ENCODE data around the gene RABIF.
"Not testable (repeated sequence)": the region's sequence is repeated elsewhere in the genome, so short reads cannot be mapped to it uniquely, and the experiment has no call there.

Gene RABIF

GRCh38 chr1:202888531-202889360 is at the start of gene RABIF:
Gene RABIF, minus strand, starts transcription at chr1:202889149. Its CDS starts 51 bp downstream, at chr1:202889098.
- peak; percentile 95 for DNase-seq

DNA sequence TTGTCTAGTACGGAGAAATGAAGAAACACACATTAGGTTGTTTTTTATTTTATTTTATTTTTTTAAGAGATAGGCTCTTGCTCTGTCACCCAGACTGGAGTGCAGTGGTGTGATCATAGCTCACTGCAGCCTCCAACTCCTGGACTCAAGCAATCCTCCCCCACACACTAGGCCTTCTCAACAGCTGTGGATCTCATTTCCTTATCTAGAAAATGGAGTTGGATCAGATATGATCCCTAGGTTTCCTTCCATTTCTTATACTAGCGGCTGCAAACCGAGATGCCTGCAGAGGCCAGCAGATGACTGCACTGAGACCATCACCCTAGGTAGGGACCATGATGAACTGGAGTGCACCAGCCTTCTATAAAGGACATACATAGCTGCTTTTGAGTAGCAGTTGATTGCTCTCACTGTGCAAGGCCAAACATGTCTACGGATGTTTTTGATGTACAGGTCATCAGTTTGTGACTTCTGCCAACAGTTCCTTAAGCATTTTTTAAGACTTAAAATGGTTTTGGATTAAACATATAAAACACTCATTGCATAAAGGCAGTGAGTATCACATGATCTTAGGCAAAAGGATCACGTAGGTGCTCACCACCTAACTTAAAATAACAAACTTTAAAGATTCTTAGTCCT is 49.5 kb upstream of the RABIF start:
- no peak for DNase-seq

DNA sequence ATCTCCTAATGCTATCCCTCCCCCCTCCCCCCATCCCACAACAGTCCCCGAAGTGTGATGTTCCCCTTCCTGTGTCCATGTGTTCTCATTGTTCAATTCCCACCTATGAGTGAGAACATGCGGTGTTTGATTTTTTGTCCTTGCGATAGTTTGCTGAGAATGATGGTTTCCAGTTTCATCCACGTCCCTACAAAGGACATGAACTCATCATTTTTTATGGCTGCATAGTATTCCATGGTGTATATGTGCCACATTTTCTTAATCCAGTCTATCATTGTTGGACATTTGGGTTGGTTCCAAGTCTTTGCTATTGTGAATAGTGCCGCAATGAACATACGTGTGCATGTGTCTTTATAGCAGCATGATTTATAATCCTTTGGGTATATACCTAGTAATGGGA is 47.5 kb upstream of the RABIF start:
- DNase-seq = not testable (repeated sequence)

- DNase-seq = no peak
These were observed 46.9 kb upstream of the RABIF start for GRCh38 chr1:202935844-202936243.

DNA sequence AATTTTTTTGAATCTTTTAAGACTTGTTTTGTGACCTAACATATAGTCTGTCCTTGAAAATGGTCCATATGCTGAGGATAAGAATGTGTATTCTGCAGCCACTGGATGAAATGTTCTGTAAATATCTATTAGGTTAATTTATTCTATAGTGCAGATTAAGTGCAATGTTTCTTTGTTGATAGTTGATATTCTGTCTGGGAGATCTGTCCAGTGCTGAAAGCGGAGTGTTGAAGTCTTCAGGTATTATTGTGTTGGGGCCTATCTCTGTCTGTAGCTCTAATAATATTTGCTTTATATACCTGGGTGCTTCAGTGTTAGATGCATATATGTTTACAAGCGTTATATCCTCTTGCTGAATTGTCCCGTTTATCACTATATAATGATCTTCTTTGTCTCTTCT is 45.8 kb upstream of the RABIF start:
- no peak for DNase-seq

DNA sequence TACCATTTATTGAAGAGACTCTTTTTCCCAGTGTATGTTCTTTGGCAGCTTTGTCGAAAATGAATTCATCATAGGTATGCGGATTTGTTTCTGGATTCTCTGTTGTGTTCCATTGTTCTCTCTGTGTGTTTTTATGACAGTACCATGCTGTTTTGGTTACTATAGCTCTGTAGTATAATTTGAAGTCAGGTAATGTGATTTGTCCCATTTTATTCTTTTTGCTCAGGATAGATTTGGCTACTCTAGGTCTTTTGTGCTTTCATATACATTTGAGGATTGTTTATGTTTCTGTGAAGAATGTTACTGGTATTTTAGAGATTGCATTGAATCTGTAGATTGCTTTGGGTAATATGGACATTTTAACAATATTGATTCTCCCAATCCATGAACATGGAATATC is 43.5 kb upstream of the RABIF start:
- no peak for DNase-seq

DNA sequence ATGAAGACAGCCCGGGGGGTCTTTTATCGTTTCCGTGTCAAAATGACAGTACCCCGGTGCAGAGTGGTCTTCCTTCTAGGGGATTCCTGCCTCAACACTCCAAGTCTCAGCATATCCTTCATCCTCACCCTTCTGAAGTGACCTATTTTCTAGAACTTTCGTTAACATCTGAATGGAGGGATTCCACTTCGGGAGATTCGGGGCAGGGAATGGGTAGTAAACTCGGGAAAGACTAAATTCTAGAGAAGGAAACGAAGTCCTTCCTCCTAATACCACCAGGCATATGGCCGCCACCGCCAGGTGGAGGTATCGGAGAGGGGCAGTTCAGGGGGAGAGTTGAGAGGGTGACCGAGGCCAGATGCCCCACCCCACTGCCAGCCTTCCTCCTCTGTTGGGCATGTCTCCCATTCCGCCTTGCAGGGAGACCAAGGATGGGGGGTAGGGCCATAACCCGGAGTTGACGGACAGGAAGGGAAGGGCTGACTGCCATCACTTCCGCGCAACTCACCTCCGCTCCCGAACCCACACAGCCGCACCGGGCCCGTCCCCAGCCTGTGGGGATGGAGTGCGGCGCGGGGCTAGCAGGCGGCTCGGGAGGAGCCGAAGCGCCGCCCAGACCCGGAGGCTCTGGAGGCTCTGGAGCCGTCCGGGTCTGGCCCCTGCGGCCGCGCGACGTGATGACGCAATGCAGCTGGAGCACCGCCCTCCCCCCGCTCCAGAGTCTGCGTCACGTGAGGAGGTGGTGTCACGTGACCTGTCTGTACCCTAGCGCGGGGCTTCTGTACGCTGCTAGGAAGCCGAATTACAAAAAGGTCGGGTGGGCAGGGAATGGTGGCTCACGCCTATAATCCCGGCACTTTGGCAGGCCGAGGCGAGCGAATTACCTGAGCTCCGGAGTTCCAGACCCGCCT is 37.9 kb upstream of the RABIF start, which contains the start of gene KLHL12:
TSS of gene KLHL12 (minus strand) at position 654 of the 911 bp plus-strand sequence. CDS start 2,072 bp downstream, outside the sequence.
- DNase-seq = peak; percentile 93

GRCh38 chr1:202923533-202923932 is 34.6 kb upstream of the RABIF start:
- DNase-seq = no peak

DNA sequence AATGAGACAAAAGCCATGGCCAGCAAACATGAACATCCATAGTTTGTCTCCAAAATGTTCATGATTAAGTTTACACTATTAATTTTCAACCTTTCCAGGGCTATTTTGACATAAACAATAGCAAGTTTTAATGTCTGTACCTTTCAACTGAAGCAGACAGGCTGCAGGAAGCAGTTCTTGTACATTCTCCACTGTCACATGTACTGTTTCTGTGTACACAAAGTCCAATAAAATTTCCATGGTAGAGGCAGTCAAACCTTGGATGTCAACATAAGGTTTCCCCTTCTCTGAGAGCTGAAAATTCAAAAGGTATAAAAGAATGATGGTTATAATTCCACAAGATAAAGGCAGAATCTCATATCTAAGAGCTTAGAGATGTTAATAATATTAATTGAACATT is 30.7 kb upstream of the RABIF start:
- DNase-seq = no peak

- no peak for DNase-seq
These were observed 26.2 kb upstream of the RABIF start for GRCh38 chr1:202915146-202915545.

- DNase-seq = not testable (repeated sequence)
These were observed 23.5 kb upstream of the RABIF start for GRCh38 chr1:202912476-202912875.

DNA sequence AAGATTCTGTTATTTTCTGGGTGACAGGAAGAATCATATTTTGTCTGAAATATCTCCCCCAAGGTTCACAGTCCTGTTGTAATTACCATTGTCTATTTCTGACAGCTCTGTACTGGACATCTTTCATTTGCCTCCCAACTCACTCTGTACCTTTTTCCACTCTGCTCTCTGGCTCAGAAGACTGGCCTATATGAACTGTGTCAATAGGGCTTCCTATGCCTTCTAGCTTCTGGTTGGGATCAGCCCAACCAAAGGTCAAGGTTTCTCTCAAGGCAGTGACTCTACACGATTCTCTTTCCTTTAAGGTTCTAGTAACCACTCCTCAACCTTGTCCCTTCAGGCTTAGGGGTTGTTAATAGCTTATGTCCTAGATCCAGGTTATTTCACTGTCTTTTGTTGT is 20.5 kb upstream of the RABIF start:
- no peak for DNase-seq

DNA sequence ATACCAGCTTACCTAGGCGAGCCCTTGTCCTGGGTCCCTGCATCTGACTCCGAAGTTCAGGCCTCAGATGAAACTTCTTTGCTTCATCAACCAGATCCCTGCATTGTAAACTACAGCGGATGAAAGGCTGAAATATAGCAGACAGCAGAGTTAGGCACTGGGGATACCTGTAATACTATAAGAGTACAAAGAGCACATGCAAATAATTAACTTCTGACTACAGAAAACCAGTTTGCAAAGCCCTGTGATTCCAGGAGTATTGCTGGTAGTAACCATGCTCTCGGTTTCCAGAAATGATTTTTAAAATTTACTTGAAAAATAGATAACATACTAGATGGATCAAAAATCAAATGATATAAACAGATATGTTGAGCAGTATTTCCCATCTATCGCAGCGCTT is 20.0 kb upstream of the RABIF start:
- DNase-seq = no peak

GRCh38 chr1:202905331-202905730 is 16.4 kb upstream of the RABIF start:
- DNase-seq = no peak

DNA sequence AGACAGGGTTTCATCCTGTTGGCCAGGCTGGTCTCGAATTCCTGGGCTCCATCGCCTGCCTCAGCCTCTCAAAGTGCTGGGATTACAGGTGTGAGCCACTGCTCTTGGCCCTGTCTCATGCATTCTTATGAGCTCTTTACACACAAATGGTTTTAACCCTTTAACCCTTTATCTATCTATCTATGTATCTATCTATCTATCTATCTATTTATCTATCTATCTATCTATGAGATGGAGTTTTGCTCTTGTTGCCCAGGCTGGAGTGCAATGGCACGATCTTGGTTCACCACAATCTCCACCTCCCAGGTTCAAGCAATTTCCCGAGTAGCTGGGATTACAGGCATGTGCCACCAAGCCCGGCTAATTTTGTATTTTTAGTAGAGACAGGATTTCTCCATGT is 14.9 kb upstream of the RABIF start:
- not testable (repeated sequence) for DNase-seq

DNA sequence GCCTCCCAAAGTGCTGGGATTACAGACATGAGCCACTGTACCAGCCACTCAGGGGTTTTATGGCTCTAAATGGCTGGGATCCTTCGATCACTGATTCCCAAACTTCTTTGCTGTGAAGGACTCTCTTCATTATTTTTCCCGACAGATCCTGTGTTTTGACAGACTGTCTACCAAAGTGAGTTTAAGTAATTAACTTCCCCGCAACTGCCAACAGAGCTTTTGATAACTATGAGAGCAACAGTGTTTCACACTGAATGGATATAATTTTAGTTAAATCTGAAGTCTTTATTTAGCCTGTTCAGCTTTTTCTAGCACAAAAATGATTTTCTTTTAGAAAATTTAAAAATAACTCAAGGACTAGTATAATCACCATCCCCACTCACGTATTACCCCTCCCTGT is 12.6 kb upstream of the RABIF start:
- DNase-seq = no peak

DNA sequence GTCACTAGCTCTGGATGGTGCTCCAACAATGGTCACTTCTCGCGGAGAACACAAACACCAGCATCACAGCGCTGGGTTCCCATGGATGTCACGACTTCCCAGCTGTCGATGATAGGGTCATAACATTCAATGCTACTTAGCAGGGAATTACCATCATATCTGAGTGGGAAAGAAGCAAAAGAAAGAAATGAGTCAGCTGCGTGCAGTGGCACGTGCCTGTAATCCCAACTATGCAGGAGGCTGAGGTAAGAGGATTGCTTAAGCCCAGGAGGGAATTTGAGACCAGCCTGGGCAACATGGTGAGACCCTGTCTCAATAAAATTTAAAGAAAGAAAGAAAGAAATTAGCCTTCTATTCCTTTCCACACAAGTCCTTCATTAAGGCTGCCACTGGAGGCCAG is 3.6 kb upstream of the RABIF start:
- no peak for DNase-seq

- DNase-seq = no peak
These were observed 1.4 kb upstream of the RABIF start for GRCh38 chr1:202890392-202890791.

- no peak for DNase-seq
These were observed 773 bp downstream of the RABIF start for GRCh38 chr1:202888221-202888530.

GRCh38 chr1:202880961-202881460 is 7.9 kb downstream of the RABIF start:
- no peak for DNase-seq

GRCh38 chr1:202880062-202880461 is 8.9 kb downstream of the RABIF start:
- no peak for DNase-seq

- no peak for DNase-seq
These were observed 9.8 kb downstream of the RABIF start for GRCh38 chr1:202879128-202879527.

GRCh38 chr1:202873026-202873425 is 15.9 kb downstream of the RABIF start:
- DNase-seq = no peak
